Calu3 (cell line): ENCODE measurements around the gene PGAP3. TPM values are rescaled to one million over a fixed set of nuclear protein-coding genes. Genes with fewer than 3 reads are reported as not detected.

Experiments
- BruUV-seq: library from RNA; stranded (reverse); fragments of 400-500 nt; replicated peaks from 2 replicates; lab custom pipeline; 2021; lab: Mats Ljungman, UMichigan
- CTCF ChIA-PET: fragments of 300-600 bp; sonication (Branson Sonifier 250); formaldehyde crosslinking; loops from one replicate; lab custom pipeline; 2022; ENCODE audit warnings: antibody characterized with exemption; lab: Charles Lee
- DNase-seq: peaks from one replicate; pipeline ENCODE4 v3.0.0; 2022
- H3K27ac Mint-ChIP-seq: one replicate; pipeline ENCODE4 v1.8.0; 2022; ENCODE audit warnings: mixed read lengths; ENCODE audit not compliant: unreplicated experiment
- H3K27me3 Mint-ChIP-seq: one replicate; pipeline ENCODE4 v1.8.0; 2022; ENCODE audit warnings: mixed read lengths; ENCODE audit not compliant: unreplicated experiment
- H3K36me3 Mint-ChIP-seq: one replicate; pipeline ENCODE4 v1.8.0; 2022; ENCODE audit warnings: mild to moderate bottlenecking, moderate library complexity, mixed read lengths; ENCODE audit not compliant: insufficient read depth, unreplicated experiment
- H3K4me1 Mint-ChIP-seq: one replicate; pipeline ENCODE4 v1.8.0; 2022; ENCODE audit warnings: mild to moderate bottlenecking, low read depth, mixed read lengths; ENCODE audit not compliant: unreplicated experiment
- H3K4me3 Mint-ChIP-seq: one replicate; pipeline ENCODE4 v1.8.0; 2022; ENCODE audit warnings: mild to moderate bottlenecking, low read depth, moderate library complexity, mixed read lengths; ENCODE audit not compliant: unreplicated experiment
- H3K9me3 Mint-ChIP-seq: one replicate; pipeline ENCODE4 v1.8.0; 2022; ENCODE audit warnings: low read depth, mixed read lengths; ENCODE audit not compliant: unreplicated experiment
- intact Hi-C: fragments of 100-400 bp; cut with micrococcal nuclease; formaldehyde crosslinking; loops from one replicate; pipeline ENCODE4 v1.10.0; 2022; ENCODE audit not compliant: unreplicated experiment
- total RNA-seq: library from RNA; stranded (reverse); gene quantifications from 2 replicates; pipeline ENCODE4 v1.2.3, GENCODE V29; 2022
- TF ChIP-seq, protein P1 (sequence below): fragments of 200-600 bp; IDR thresholded peaks from one replicate; pipeline ENCODE4 v1.8.0; 2022; ENCODE audit warnings: antibody characterized with exemption; ENCODE audit not compliant: unreplicated experiment

The PGAP3 gene
- total RNA-seq, 1 experiment from 2014 or later, result 1,186 TPM

DNA sequence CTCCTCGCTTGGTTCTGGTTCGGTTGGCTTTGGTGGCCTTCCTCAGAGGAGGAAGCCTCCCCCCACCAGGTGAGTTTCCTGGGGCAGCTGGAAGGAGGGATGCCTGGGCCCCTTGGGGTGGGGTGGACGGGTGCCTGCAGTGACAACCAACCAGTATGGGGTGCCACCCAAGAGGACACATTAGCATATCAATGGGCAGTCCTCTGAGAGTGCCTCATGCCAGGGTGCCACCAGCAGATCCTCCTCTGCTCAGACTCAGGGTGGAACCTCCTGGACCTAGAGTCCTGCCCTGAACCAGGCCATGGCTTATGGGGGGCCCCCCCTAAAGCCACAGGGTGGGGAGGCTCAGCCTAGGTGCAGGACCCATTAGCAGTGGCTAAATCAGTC is 58.4 kb downstream of the PGAP3 start:
- Mint-ChIP-seq H3K9me3 (no peaks in the 10 kb centered on the region), H3K27ac (no peak overlapping the region), H3K4me1 (peaks cover 36% of the 10 kb centered on the region), H3K36me3 (peaks cover 17% of the 10 kb centered on the region), H3K4me3 (no peak overlapping the region), H3K27me3 (peaks cover 79% of the 10 kb centered on the region)
- peak; percentile 82 for DNase-seq
- intact Hi-C loops, result no loop called here
- TF ChIP-seq, protein P1, sequence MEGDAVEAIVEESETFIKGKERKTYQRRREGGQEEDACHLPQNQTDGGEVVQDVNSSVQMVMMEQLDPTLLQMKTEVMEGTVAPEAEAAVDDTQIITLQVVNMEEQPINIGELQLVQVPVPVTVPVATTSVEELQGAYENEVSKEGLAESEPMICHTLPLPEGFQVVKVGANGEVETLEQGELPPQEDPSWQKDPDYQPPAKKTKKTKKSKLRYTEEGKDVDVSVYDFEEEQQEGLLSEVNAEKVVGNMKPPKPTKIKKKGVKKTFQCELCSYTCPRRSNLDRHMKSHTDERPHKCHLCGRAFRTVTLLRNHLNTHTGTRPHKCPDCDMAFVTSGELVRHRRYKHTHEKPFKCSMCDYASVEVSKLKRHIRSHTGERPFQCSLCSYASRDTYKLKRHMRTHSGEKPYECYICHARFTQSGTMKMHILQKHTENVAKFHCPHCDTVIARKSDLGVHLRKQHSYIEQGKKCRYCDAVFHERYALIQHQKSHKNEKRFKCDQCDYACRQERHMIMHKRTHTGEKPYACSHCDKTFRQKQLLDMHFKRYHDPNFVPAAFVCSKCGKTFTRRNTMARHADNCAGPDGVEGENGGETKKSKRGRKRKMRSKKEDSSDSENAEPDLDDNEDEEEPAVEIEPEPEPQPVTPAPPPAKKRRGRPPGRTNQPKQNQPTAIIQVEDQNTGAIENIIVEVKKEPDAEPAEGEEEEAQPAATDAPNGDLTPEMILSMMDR, result no peak
- CTCF ChIA-PET, result interaction anchor here (0.6 to 161.2 kb wide), 20 partner anchors 9 to 920 kb away, joined by 3 to 42089 read pairs (median 15); partner anchors contain the start of genes ERBB2, GRB7, GSDMA and GSDMB
- no TSS peak for BruUV-seq

DNA sequence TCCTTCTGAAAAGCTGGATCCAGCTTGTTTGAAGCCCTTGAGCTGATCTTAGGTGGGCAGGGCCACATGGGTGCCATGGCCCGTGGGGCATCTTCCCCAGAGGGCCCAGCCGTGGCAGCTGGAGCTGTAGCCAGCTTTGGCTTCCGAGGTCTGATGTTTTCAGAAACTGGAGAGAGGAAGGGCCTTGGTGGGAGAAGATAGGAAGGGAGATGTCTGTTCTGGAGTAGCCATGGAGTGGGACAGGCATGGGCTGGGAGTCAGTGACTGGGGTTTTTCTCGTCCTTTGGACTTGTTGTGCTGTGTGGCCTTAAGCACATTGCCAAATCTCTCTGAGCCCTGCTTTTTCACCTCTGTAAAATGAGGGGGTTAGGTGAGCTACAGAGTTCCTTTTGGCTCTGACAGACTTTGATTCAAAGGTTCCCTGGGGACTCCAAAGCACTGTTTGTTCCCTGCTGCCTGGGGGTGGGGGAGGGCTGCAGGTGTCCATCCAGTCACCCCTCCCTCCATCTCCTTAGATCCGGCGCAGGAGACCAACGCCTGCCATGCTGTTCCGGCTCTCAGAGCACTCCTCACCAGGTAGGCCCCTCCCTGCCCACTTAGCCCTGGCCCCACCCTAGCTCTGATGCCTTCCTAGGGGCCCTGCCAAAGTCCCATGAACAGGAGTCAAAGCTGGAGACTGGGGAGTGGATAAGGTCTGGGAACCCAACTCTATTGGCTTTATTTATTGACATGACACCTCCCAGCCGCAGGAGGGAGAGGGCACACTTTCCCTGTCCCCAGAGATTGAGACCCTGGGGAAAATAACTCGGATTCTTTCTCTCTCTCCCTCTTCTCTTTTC is 59.0 kb downstream of the PGAP3 start:
- no peak overlapping the region for H3K27ac Mint-ChIP-seq
- H3K4me3 Mint-ChIP-seq, result no peak overlapping the region
- intact Hi-C loops, result no loop called here
- H3K9me3 Mint-ChIP-seq, result no peaks in the 10 kb centered on the region
- CTCF ChIA-PET, result interaction anchor here (0.5 to 161.2 kb wide), 29 partner anchors 8 to 930 kb away, joined by 3 to 42089 read pairs (median 6); partner anchors contain the start of genes ERBB2, GRB7, GSDMA and GSDMB
- DNase-seq, result peak; percentile 83
- peaks cover 17% of the 10 kb centered on the region for H3K36me3 Mint-ChIP-seq
- H3K27me3 Mint-ChIP-seq, result peaks cover 85% of the 10 kb centered on the region
- BruUV-seq, result no TSS peak
- H3K4me1 Mint-ChIP-seq, result peaks cover 36% of the 10 kb centered on the region
- TF ChIP-seq, protein P1, result no peak

DNA sequence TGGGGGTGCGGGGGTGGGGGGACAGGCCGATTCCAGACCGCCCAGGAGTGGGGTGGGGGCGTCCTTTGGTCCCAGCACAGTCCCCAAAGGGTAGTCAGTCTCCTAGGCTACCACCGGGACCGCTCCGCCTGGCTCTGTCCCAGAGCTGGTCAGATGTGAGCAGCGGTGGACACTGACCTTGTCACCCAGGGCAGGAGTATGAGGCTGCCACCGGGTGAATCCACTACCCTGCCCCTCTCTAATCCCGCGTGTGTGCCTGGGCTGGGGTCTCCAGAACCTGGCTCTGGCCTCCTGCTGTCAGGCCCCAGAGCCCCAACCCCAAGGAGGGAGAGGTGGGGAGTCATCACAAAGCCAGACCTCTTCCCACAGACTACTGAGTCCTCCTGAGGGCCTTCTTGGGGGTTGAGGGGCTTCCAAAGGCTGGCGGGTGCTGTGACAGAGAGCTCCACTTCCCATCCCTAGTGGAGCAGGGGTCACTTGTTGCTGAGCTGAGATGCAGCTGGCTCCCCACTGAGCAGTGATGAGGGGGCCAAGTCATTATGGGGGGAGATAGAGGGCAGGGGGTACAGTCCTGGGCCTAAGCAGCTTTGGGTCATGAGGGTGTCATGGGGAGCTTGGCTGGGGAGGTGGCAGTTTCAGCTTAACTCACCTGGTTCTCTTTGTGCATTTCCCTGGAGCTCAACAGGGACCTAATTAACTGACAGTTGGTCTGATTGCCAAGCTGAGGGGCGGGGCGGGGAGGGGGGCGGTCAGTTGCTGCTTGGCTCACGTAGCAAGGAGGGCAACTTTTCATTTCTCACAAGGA is 59.9 kb downstream of the PGAP3 start:
- Mint-ChIP-seq H3K27ac (no peak overlapping the region), H3K9me3 (no peaks in the 10 kb centered on the region), H3K4me1 (peaks cover 41% of the 10 kb centered on the region), H3K27me3 (peaks cover 85% of the 10 kb centered on the region), H3K4me3 (peak overlapping the region; percentile 2), H3K36me3 (peaks cover 23% of the 10 kb centered on the region)
- DNase-seq, result peak; percentile 82
- intact Hi-C loops, result no loop called here
- BruUV-seq, result no TSS peak
- CTCF ChIA-PET, result interaction anchor here (0.6 to 161.2 kb wide), 35 partner anchors 7 to 1267 kb away, joined by 3 to 42089 read pairs (median 5); partner anchors contain the start of genes ERBB2, GRB7, GSDMA and GSDMB
- TF ChIP-seq, protein P1, result no peak

DNA sequence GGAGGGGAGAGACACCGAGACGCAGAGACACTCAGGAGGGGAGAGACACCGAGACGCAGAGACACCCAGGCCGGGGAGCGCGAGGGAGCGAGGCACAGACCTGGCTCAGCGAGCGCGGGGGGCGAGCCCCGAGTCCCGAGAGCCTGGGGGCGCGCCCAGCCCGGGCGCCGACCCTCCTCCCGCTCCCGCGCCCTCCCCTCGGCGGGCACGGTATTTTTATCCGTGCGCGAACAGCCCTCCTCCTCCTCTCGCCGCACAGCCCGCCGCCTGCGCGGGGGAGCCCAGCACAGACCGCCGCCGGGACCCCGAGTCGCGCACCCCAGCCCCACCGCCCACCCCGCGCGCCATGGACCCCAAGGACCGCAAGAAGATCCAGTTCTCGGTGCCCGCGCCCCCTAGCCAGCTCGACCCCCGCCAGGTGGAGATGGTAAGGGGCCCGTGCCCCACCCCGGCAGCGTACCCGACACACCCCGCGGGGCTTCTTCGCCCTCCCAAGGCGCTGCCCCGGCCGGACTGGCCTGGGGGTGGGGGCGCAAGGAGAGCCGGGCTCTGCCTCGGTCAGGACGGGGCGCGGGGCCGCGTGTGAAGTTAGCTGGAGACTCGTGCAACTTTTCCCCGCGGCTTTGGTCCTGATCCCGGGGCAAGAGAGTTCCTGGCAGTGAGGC is 60.7 kb downstream of the PGAP3 start:
- Mint-ChIP-seq H3K27ac (no peak overlapping the region), H3K9me3 (no peaks in the 10 kb centered on the region), H3K4me3 (peak overlapping the region; percentile 51), H3K27me3 (peaks cover 83% of the 10 kb centered on the region), H3K36me3 (peaks cover 28% of the 10 kb centered on the region), H3K4me1 (peaks cover 41% of the 10 kb centered on the region)
- no peak for DNase-seq
- no TSS peak for BruUV-seq
- intact Hi-C loops, result no loop called here
- TF ChIP-seq, protein P1, result no peak
- CTCF ChIA-PET, result interaction anchor here (0.6 to 161.2 kb wide), 26 partner anchors 7 to 1266 kb away, joined by 3 to 42089 read pairs (median 9); partner anchors contain the start of genes ERBB2, GRB7, GSDMA and GSDMB
